ENCODE data around the gene WWOX. TPM values are rescaled to one million over a fixed set of nuclear protein-coding genes. Genes with fewer than 3 reads are reported as not detected.

WWOX gene
- total RNA-seq, 1 donor from 2014 or later = 7.3 TPM

GRCh38 chr16:78244131-78244895, 144.9 kb downstream of the WWOX start:
- Histone ChIP-seq H3K27me3 (ENCODE audit: insufficient read depth, low read length) (no peaks in the 10 kb centered on the region), H3K27ac (ENCODE audit: low read depth, low read length) (no peak overlapping the region), H3K4me1 (ENCODE audit: insufficient read depth, low read length) (no peaks in the 10 kb centered on the region), H3K4me3 (ENCODE audit: insufficient read depth, low read depth, low read length) (no peak overlapping the region), H3K4me2 (ENCODE audit: low read length) (no peak overlapping the region), H4K20me1 (ENCODE audit: insufficient read depth, low read length) (no peaks in the 10 kb centered on the region), H3K36me3 (ENCODE audit: insufficient read depth, low read length) (no peaks in the 10 kb centered on the region), H3K79me2 (ENCODE audit: insufficient read depth, low read length) (no peaks in the 10 kb centered on the region), H3K9me3 (ENCODE audit: insufficient read depth, low read depth, low read length) (no peaks in the 10 kb centered on the region), H3K9ac (ENCODE audit: low read length) (no peak overlapping the region), H2AFZ (ENCODE audit: low read depth, low read length) (no peak overlapping the region)
- Mint-ChIP-seq H3K27ac (ENCODE audit: unreplicated experiment) (no peak overlapping the region), H3K4me1 (ENCODE audit: low read depth, unreplicated experiment) (peaks cover 21% of the 10 kb centered on the region), H3K4me3 (ENCODE audit: unreplicated experiment) (no peak overlapping the region), H3K36me3 (ENCODE audit: low read depth, unreplicated experiment) (no peaks in the 10 kb centered on the region), H3K9me3 (ENCODE audit: unreplicated experiment) (peaks cover 5% of the 10 kb centered on the region), H3K27me3 (ENCODE audit: low read depth, unreplicated experiment) (peaks cover 6% of the 10 kb centered on the region)
- TF ChIP-seq CTCF (IDR thresholded peaks at IDR 0.05; ENCODE audit: insufficient read depth, low read depth, low read length) (no peak), EZH2 (IDR thresholded peaks at IDR 0.05; ENCODE audit: insufficient read depth, low read length) (no peak)
- FAIRE-seq (no peak), DNase-seq (ENCODE audit: low read depth) (peak; percentile 2)

GRCh38 chr16:78246559-78246958, 147.1 kb downstream of the WWOX start:
- H3K4me1 Mint-ChIP-seq (ENCODE audit: low read depth, unreplicated experiment) = peaks cover 21% of the 10 kb centered on the region
- Histone ChIP-seq H3K4me2 (ENCODE audit: low read length) (no peak overlapping the region), H3K9ac (ENCODE audit: low read length) (no peak overlapping the region), H2AFZ (ENCODE audit: low read depth, low read length) (no peak overlapping the region), H3K27ac (ENCODE audit: low read depth, low read length) (no peak overlapping the region), H3K79me2 (ENCODE audit: insufficient read depth, low read length) (no peaks in the 10 kb centered on the region), H4K20me1 (ENCODE audit: insufficient read depth, low read length) (no peaks in the 10 kb centered on the region), H3K4me1 (ENCODE audit: insufficient read depth, low read length) (no peaks in the 10 kb centered on the region), H3K9me3 (ENCODE audit: insufficient read depth, low read depth, low read length) (no peaks in the 10 kb centered on the region), H3K36me3 (ENCODE audit: insufficient read depth, low read length) (no peaks in the 10 kb centered on the region), H3K27me3 (ENCODE audit: insufficient read depth, low read length) (no peaks in the 10 kb centered on the region), H3K4me3 (ENCODE audit: insufficient read depth, low read depth, low read length) (no peak overlapping the region)
- H3K27ac Mint-ChIP-seq (ENCODE audit: unreplicated experiment) = no peak overlapping the region
- TF ChIP-seq CTCF (IDR thresholded peaks at IDR 0.05; ENCODE audit: insufficient read depth, low read depth, low read length) = no peak
- TF ChIP-seq EZH2 (IDR thresholded peaks at IDR 0.05; ENCODE audit: insufficient read depth, low read length) = no peak
- H3K27me3 Mint-ChIP-seq (ENCODE audit: low read depth, unreplicated experiment) = peaks cover 3% of the 10 kb centered on the region
- FAIRE-seq (no peak), DNase-seq (ENCODE audit: low read depth) (no peak)
- H3K36me3 Mint-ChIP-seq (ENCODE audit: low read depth, unreplicated experiment) = no peaks in the 10 kb centered on the region
- H3K9me3 Mint-ChIP-seq (ENCODE audit: unreplicated experiment) = peaks cover 5% of the 10 kb centered on the region
- no peak overlapping the region for H3K4me3 Mint-ChIP-seq (ENCODE audit: unreplicated experiment)

GRCh38 chr16:78249056-78249455, 149.6 kb downstream of the WWOX start:
- Mint-ChIP-seq H3K36me3 (ENCODE audit: low read depth, unreplicated experiment) (no peaks in the 10 kb centered on the region), H3K27me3 (ENCODE audit: low read depth, unreplicated experiment) (peaks cover 3% of the 10 kb centered on the region), H3K27ac (ENCODE audit: unreplicated experiment) (no peak overlapping the region), H3K4me3 (ENCODE audit: unreplicated experiment) (no peak overlapping the region), H3K4me1 (ENCODE audit: low read depth, unreplicated experiment) (peaks cover 11% of the 10 kb centered on the region), H3K9me3 (ENCODE audit: unreplicated experiment) (peaks cover 5% of the 10 kb centered on the region)
- no peak for FAIRE-seq
- no peaks in the 10 kb centered on the region for H3K79me2 ChIP-seq (ENCODE audit: insufficient read depth, low read length)
- no peak overlapping the region for H3K9ac ChIP-seq (ENCODE audit: low read length)
- no peaks in the 10 kb centered on the region for H3K27me3 ChIP-seq (ENCODE audit: insufficient read depth, low read length)
- H2AFZ ChIP-seq (ENCODE audit: low read depth, low read length) = no peak overlapping the region
- DNase-seq (ENCODE audit: low read depth) = no peak
- no peak overlapping the region for H3K4me2 ChIP-seq (ENCODE audit: low read length)
- H3K4me3 ChIP-seq (ENCODE audit: insufficient read depth, low read depth, low read length) = no peak overlapping the region
- H3K4me1 ChIP-seq (ENCODE audit: insufficient read depth, low read length) = no peaks in the 10 kb centered on the region
- no peaks in the 10 kb centered on the region for H3K36me3 ChIP-seq (ENCODE audit: insufficient read depth, low read length)
- H4K20me1 ChIP-seq (ENCODE audit: insufficient read depth, low read length) = no peaks in the 10 kb centered on the region
- TF ChIP-seq CTCF (IDR thresholded peaks at IDR 0.05; ENCODE audit: insufficient read depth, low read depth, low read length) (no peak), EZH2 (IDR thresholded peaks at IDR 0.05; ENCODE audit: insufficient read depth, low read length) (no peak)
- no peak overlapping the region for H3K27ac ChIP-seq (ENCODE audit: low read depth, low read length)
- H3K9me3 ChIP-seq (ENCODE audit: insufficient read depth, low read depth, low read length) = no peaks in the 10 kb centered on the region
